Thoracic aorta (tissue), 2 donors: ENCODE results near the gene BMP3. TPM values are rescaled to one million over a fixed set of nuclear protein-coding genes. Genes with fewer than 3 reads are reported as not detected.
A peak's percentile ranks its signal among the peaks of the same experiment; 100 is the strongest.

ENCODE experiments used
- ATAC-seq: fragments of 150-250 bp; one replicate; pipeline ENCODE4 v1.8.0; 2017; ENCODE audit warnings: low read depth; ENCODE audit not compliant: insufficient number of reproducible peaks, low FRiP score
- DNase-seq: peaks from one replicate; pipeline ENCODE4 v3.0.0-alpha.2; 2020; ENCODE audit warnings: low spot score
- H3K27ac ChIP-seq, 2 donors: fragments of 200-600 bp; sonication (generic); 1 replicate in 1 of 2; 2 replicates in 1 of 2; pipeline ENCODE4 v1.5.1; 2016; ENCODE audit warnings: mild to moderate bottlenecking in 2 of 2, moderate library complexity in 2 of 2
- H3K27me3 ChIP-seq: fragments of 200-600 bp; sonication (generic); replicated peaks from 2 replicates; pipeline ENCODE4 v1.6.0; 2016; ENCODE audit warnings: mild to moderate bottlenecking; ENCODE audit not compliant: insufficient read depth
- H3K36me3 ChIP-seq: fragments of 200-600 bp; sonication (generic); one replicate; pipeline ENCODE4 v1.5.1; 2016
- H3K4me1 ChIP-seq, 2 donors: fragments of 200-600 bp; sonication (generic); 1 replicate in 1 of 2; 2 replicates in 1 of 2; pipeline versions ENCODE4 v1.5.1 to v1.6.0; 2016; ENCODE audit warnings: low read depth in 2 of 2, mild to moderate bottlenecking in 1 of 2; ENCODE audit not compliant: control insufficient read depth in 1 of 2
- H3K4me3 ChIP-seq: fragments of 200-600 bp; sonication (generic); 2 replicates; pipeline ENCODE4 v1.5.1; 2016; ENCODE audit warnings: mild to moderate bottlenecking
- H3K9me3 ChIP-seq: fragments of 200-600 bp; sonication (generic); 2 replicates; pipeline ENCODE4 v1.5.1; 2016
- total RNA-seq, 2 donors: library from RNA; depleted of rRNA; stranded (reverse); fragments of >200 nt; gene quantifications; one replicate each; pipeline versions ENCODE4 v1.1.0 to v1.2.3, GENCODE V29; 2016
- TF ChIP-seq, protein P1 (sequence below): fragments of 200-600 bp; sonication (generic); IDR thresholded peaks from one replicate; pipeline ENCODE4 v1.5.1; 2019; ENCODE audit warnings: antibody characterized with exemption

BMP3 gene
- total RNA-seq, 2 donors from 2014 or later: 0.68 to 1.4 TPM

DNA sequence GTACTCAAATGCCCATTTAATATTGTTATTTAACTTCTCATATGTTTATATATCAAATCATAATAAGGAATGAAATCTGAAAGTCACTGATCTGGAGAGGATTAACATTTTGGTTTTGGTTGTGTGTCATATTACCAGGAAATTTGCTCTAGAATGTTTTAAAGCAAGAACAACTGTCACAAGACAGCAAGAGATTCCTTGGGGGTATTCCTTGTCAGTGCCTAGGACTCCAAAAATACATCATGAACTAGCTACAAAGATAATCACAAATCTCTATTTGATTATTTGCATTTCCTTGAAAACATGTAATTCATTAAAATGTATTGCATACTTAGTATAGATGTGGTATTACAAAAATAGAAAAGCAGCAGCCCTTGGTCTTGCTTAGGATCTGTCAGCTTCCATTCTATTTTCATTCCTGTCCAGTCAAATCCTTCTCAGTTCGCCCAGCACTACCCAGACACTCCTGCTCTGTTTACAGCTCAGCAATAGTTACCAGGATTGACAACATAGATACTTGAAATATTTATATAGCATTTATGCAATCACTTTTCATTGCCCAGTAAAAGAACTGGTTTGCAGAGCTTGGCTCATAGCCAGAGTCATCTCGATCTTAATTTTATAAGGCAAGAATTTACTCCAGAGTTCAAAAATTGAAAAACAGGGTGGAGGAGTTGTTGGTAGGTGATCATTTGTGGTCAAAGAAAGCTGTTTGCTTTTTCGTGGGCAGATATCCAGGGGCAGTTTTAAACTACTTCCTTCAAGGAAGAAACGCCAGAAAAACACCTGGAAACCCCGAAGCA is 9.2 kb upstream of the BMP3 start:
- ATAC-seq: no peak
- DNase-seq: no peak

DNA sequence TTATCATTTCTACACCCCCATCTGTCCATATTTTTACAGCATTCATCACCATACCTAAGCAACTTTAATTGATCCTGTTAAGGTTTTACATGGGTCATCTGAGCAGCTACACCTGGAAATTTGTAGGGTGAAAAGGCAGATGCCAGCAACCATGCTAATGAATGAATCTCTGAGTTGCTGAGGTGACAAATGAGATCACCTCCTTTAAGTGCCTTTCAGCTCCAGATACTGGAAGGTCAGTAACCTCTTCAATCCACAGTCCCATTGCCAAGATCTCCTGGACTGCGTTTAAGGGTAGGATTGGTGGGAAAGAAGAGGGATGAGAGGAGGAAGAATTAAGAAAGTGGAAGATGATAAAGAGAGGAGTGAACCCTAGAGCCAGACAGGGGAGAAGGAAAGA is 8.5 kb upstream of the BMP3 start:
- H3K27ac ChIP-seq: no peak overlapping the region
- ATAC-seq (no peak), DNase-seq (no peak)
- TF ChIP-seq, protein P1, sequence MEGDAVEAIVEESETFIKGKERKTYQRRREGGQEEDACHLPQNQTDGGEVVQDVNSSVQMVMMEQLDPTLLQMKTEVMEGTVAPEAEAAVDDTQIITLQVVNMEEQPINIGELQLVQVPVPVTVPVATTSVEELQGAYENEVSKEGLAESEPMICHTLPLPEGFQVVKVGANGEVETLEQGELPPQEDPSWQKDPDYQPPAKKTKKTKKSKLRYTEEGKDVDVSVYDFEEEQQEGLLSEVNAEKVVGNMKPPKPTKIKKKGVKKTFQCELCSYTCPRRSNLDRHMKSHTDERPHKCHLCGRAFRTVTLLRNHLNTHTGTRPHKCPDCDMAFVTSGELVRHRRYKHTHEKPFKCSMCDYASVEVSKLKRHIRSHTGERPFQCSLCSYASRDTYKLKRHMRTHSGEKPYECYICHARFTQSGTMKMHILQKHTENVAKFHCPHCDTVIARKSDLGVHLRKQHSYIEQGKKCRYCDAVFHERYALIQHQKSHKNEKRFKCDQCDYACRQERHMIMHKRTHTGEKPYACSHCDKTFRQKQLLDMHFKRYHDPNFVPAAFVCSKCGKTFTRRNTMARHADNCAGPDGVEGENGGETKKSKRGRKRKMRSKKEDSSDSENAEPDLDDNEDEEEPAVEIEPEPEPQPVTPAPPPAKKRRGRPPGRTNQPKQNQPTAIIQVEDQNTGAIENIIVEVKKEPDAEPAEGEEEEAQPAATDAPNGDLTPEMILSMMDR: no peak
- no peaks in the 10 kb centered on the region for H3K9me3 ChIP-seq
- no peak overlapping the region for H3K4me3 ChIP-seq
- H3K4me1 ChIP-seq: no peaks in the 10 kb centered on the region
- no peaks in the 10 kb centered on the region for H3K36me3 ChIP-seq
- no peaks in the 10 kb centered on the region for H3K27me3 ChIP-seq

More for the DNA sequence above, 9.2 kb upstream of the BMP3 start:
- no peaks in the 10 kb centered on the region for H3K9me3 ChIP-seq
- no peaks in the 10 kb centered on the region for H3K27me3 ChIP-seq
- H3K4me3 ChIP-seq: no peak overlapping the region
- no peak overlapping the region for H3K27ac ChIP-seq
- TF ChIP-seq, protein P1: no peak
- no peaks in the 10 kb centered on the region for H3K36me3 ChIP-seq
- no peaks in the 10 kb centered on the region for H3K4me1 ChIP-seq

DNA sequence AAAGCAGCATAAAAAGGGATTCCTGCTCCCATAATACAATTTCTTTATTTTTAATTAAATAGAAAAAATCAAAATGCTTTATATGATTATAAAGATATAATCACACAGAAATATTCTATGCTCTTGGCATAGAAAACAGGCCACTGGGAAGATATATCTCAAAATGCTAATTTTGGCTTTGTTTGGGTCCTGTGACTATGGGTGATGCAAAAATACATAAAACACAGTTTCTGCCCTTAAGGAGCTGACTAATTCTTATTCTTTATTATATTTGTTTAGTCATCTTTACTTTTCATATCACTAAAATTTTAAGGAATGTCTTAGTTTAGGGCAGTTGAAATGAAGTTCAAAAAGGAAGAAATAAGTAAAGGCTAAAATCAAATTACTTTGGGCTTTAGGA is 7.0 kb upstream of the BMP3 start:
- Histone ChIP-seq H3K27ac (no peak overlapping the region), H3K36me3 (no peaks in the 10 kb centered on the region), H3K4me1 (no peaks in the 10 kb centered on the region), H3K9me3 (no peaks in the 10 kb centered on the region), H3K4me3 (no peak overlapping the region), H3K27me3 (no peaks in the 10 kb centered on the region)
- no peak for DNase-seq
- ATAC-seq: no peak
- TF ChIP-seq, protein P1: no peak

DNA sequence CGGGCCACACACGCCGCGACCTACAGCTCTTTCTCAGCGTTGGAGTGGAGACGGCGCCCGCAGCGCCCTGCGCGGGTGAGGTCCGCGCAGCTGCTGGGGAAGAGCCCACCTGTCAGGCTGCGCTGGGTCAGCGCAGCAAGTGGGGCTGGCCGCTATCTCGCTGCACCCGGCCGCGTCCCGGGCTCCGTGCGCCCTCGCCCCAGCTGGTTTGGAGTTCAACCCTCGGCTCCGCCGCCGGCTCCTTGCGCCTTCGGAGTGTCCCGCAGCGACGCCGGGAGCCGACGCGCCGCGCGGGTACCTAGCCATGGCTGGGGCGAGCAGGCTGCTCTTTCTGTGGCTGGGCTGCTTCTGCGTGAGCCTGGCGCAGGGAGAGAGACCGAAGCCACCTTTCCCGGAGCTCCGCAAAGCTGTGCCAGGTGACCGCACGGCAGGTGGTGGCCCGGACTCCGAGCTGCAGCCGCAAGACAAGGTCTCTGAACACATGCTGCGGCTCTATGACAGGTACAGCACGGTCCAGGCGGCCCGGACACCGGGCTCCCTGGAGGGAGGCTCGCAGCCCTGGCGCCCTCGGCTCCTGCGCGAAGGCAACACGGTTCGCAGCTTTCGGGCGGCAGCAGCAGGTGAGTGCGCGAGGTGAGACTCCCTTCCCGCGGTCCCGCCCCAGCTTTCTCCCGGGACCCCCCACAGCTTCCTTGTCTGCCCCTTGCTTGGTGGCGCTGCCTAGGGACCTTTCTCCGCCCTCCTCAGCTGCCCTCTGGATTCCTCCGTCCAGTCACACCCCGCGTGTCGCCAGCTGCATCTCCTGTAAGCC is 678 bp downstream of the BMP3 start:
- TF ChIP-seq, protein P1: no peak
- Histone ChIP-seq H3K36me3 (no peaks in the 10 kb centered on the region), H3K27me3 (no peaks in the 10 kb centered on the region), H3K27ac (no peak overlapping the region), H3K4me3 (peak overlapping the region; percentile 54), H3K9me3 (no peaks in the 10 kb centered on the region), H3K4me1 (peaks cover 0 to 14% of the 10 kb centered on the region in 2 donors)
- no peak for DNase-seq
- ATAC-seq: no peak

DNA sequence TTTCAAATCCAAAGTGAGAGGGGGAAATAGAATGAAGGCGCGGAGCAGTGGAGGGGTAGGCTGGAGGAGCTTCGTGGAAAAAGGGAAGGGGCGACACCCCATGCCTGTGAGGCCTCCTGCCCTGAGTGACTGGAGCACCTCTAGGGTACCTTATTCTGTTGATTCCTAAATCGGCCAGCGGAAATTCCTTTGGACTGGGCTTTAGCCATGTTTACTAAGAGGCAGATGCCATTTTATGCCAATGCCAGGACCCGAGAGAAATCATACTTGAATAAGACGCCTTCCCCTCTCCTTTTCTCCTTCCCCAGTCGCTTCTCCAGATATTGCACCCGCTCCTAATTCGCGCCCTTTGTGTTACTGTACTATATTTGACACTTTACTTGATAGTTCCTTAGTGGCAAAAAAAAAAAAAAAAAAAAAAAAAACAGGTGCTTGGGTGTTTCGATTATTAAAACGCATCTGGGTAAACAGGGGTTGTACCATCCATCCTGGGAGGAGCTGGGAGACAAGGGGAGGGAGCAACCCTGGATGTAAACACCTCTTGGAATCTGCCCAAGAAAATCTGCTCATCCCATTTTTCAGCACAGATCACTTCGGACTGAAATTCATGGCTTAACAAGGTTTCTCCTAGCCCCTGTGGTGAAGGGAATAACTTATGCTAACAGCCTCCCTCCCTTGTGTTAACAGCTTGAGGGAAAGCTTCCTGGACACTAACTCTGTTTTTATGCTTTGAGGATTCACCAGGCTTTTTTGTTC is 1.5 kb downstream of the BMP3 start:
- no peak overlapping the region for H3K27ac ChIP-seq
- TF ChIP-seq, protein P1: no peak
- no peaks in the 10 kb centered on the region for H3K36me3 ChIP-seq
- ATAC-seq (no peak), DNase-seq (no peak)
- peaks cover 0 to 14% of the 10 kb centered on the region in 2 donors for H3K4me1 ChIP-seq
- no peaks in the 10 kb centered on the region for H3K27me3 ChIP-seq
- no peak overlapping the region for H3K4me3 ChIP-seq
- no peaks in the 10 kb centered on the region for H3K9me3 ChIP-seq
